ENCODE results near the gene FAM227B. TPM values are rescaled to one million over a fixed set of nuclear protein-coding genes. Genes with fewer than 3 reads are reported as not detected.
"Not testable (repeated sequence)": the region's sequence is repeated elsewhere in the genome, so short reads cannot be mapped to it uniquely, and the experiment has no call there.

Gene FAM227B
- total RNA-seq, 4 donors from 2014 or later, result 2.1 to 8.0 (median 5.1) TPM

GRCh38 chr15:49492151-49492550, 128.5 kb downstream of the FAM227B start:
- DNase-seq (ENCODE audit: low spot score in 2 of 2), result no peak
- Histone ChIP-seq H3K36me3 (no peaks in the 10 kb centered on the region), H3K4me3 (no peak overlapping the region), H3K27me3 (no peaks in the 10 kb centered on the region), H3K9me3 (no peaks in the 10 kb centered on the region), H3K4me1 (no peaks in the 10 kb centered on the region), H3K27ac (no peak overlapping the region)
- TF ChIP-seq POLR2AphosphoS5 (IDR thresholded peaks at IDR 0.05) (no peak), POLR2A (IDR thresholded peaks at IDR 0.05) (no peak)
- TF ChIP-seq, protein P1, sequence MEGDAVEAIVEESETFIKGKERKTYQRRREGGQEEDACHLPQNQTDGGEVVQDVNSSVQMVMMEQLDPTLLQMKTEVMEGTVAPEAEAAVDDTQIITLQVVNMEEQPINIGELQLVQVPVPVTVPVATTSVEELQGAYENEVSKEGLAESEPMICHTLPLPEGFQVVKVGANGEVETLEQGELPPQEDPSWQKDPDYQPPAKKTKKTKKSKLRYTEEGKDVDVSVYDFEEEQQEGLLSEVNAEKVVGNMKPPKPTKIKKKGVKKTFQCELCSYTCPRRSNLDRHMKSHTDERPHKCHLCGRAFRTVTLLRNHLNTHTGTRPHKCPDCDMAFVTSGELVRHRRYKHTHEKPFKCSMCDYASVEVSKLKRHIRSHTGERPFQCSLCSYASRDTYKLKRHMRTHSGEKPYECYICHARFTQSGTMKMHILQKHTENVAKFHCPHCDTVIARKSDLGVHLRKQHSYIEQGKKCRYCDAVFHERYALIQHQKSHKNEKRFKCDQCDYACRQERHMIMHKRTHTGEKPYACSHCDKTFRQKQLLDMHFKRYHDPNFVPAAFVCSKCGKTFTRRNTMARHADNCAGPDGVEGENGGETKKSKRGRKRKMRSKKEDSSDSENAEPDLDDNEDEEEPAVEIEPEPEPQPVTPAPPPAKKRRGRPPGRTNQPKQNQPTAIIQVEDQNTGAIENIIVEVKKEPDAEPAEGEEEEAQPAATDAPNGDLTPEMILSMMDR (IDR thresholded peaks at IDR 0.05), result no peak
- WGBS, result 91% methylated on average over 2 of the region's 2 CpGs

- DNase-seq (ENCODE audit: low spot score in 2 of 2), result no peak
- H3K4me3 ChIP-seq, result no peak overlapping the region
- H3K9me3 ChIP-seq, result no peaks in the 10 kb centered on the region
- no peaks in the 10 kb centered on the region for H3K36me3 ChIP-seq
- 96% methylated on average over 1 of the region's 1 CpG for WGBS
- TF ChIP-seq, protein P1 (IDR thresholded peaks at IDR 0.05), result no peak
- no peak for TF ChIP-seq POLR2A (IDR thresholded peaks at IDR 0.05)
- no peak for TF ChIP-seq POLR2AphosphoS5 (IDR thresholded peaks at IDR 0.05)
- no peak for TF ChIP-seq EP300 (IDR thresholded peaks at IDR 0.05)
- H3K4me1 ChIP-seq, result peaks cover under 1% of the 10 kb centered on the region
- no peak overlapping the region for H3K27ac ChIP-seq
- H3K27me3 ChIP-seq, result no peaks in the 10 kb centered on the region
These were observed 129.7 kb downstream of the FAM227B start for GRCh38 chr15:49490966-49491365.

DNA sequence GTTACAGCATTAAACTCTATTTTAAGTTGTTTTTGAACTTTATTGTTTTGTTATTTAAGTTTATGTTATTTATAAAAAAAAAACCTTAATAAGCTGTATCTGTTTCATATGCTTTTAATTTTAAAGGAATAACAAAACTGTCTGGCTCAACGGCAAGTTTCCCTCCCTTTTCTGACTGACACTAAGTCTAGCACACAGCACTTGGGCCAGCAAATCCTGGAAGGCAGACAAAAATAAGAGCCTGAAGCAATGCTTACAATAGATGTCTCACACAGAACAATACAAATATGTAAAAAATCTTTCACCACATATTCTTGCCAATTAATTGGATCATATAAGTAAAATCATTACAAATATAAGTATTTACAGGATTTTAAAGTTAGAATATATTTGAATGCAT, 135.2 kb downstream of the FAM227B start:
- not testable (repeated sequence) for H3K27ac ChIP-seq; H3K4me3 ChIP-seq; DNase-seq (ENCODE audit: low spot score in 2 of 2); H3K36me3 ChIP-seq; H3K9me3 ChIP-seq; H3K27me3 ChIP-seq; H3K4me1 ChIP-seq
- whole genome bisulfite sequencing, result 14% methylated on average over 1 of the region's 1 CpG

- DNase-seq (ENCODE audit: low spot score in 2 of 2), result not testable (repeated sequence)
These were observed 141.6 kb downstream of the FAM227B start for GRCh38 chr15:49478982-49479381.

DNA sequence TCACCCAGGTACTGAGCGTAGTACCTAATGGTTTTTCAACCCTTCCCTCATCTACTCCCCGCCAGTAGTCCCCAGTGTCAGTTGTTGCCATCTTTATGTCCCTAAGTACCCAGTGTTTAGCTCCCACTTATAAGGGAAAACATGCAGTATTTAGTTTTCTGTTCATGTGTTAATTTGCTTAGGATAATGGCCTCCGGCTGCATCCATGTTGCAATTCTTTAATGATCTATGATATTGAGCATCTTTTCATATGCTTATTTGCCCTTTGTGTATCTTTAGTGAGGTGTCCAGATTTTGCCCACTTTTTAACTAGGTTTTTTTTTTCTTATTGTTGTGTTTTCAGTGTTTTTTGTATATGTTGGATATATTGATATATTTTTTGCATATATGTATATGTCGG, 142.6 kb downstream of the FAM227B start:
- H3K27me3 ChIP-seq; H3K36me3 ChIP-seq; H3K9me3 ChIP-seq; H3K4me3 ChIP-seq; DNase-seq (ENCODE audit: low spot score in 2 of 2); H3K27ac ChIP-seq; H3K4me1 ChIP-seq: not testable (repeated sequence)
- 85% methylated on average over 4 of the region's 4 CpGs for WGBS

More at GRCh38 chr15:49478982-49479381, 141.6 kb downstream of the FAM227B start:
- not testable (repeated sequence) for H3K36me3 ChIP-seq, H3K4me1 ChIP-seq, H3K9me3 ChIP-seq, H3K4me3 ChIP-seq, H3K27ac ChIP-seq, H3K27me3 ChIP-seq

DNA sequence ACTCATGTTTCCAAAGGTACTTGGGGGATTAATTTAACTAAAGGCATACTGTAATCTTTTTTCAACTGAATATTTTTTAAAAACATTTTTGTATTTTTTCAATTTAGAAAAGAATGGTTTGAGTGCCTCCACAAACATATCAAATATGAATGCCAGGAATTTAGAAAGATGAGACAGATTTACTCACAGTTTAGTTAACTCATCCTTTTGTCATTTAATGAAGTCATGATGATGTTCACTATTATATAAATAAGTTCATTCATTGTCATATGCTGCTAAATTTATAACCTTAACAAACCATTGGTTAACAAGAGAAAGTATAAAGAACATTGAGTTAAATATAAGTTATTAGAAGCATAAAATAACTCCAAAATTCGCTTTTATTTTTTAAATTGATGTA, 147.6 kb downstream of the FAM227B start:
- no peaks in the 10 kb centered on the region for H3K36me3 ChIP-seq
- H3K4me3 ChIP-seq, result no peak overlapping the region
- H3K27me3 ChIP-seq, result no peaks in the 10 kb centered on the region
- TF ChIP-seq, protein P1 (IDR thresholded peaks at IDR 0.05), result no peak
- TF ChIP-seq POLR2A (IDR thresholded peaks at IDR 0.05), result no peak
- TF ChIP-seq EP300 (IDR thresholded peaks at IDR 0.05), result no peak
- TF ChIP-seq POLR2AphosphoS5 (IDR thresholded peaks at IDR 0.05), result no peak
- H3K9me3 ChIP-seq, result no peaks in the 10 kb centered on the region
- WGBS, result 77% methylated on average over 1 of the region's 1 CpG
- no peak overlapping the region for H3K27ac ChIP-seq
- no peak for DNase-seq (ENCODE audit: low spot score in 2 of 2)
- no peaks in the 10 kb centered on the region for H3K4me1 ChIP-seq

- no peaks in the 10 kb centered on the region for H3K9me3 ChIP-seq
- TF ChIP-seq POLR2AphosphoS5 (IDR thresholded peaks at IDR 0.05) (no peak), POLR2A (IDR thresholded peaks at IDR 0.05) (no peak), EP300 (IDR thresholded peaks at IDR 0.05) (no peak)
- TF ChIP-seq, protein P1 (IDR thresholded peaks at IDR 0.05), result no peak
- WGBS, result 83% methylated on average over 2 of the region's 2 CpGs
- H3K4me3 ChIP-seq, result no peak overlapping the region
- no peaks in the 10 kb centered on the region for H3K27me3 ChIP-seq
- H3K36me3 ChIP-seq, result no peaks in the 10 kb centered on the region
- DNase-seq (ENCODE audit: low spot score in 2 of 2), result no peak
- H3K4me1 ChIP-seq, result no peaks in the 10 kb centered on the region
- no peak overlapping the region for H3K27ac ChIP-seq
These were observed 148.3 kb downstream of the FAM227B start for GRCh38 chr15:49472338-49472737.
